ENCODE data around the gene MACROD2. TPM values are rescaled to one million over a fixed set of nuclear protein-coding genes. Genes with fewer than 3 reads are reported as not detected.

The MACROD2 gene
- polyA plus RNA-seq, 1 donor (not counting 4 experiments of a cell fraction or from before 2014, with no cell fraction given): 0.71 TPM

DNA sequence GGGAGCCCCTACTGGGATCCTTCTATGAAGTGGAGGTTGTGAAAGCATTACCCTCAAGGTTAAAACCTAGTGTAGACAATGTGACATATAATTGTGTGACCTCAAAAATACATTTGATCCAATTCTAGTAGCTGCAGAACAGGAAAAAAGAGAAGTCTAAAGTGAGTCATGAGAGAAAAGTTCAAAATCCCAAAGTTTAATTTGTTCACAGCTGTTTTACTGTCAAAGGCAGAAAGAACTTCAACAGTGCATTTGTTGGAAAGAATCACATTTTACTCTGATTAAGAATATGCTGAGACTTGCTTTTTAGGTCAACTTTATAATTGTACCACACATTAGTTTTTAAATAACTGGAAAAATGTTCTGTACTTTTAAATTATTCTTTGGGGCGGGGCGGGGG, 1369.5 kb downstream of the MACROD2 start:
- no peak for DNase-seq (ENCODE audit: low read depth, low spot score)
- no peaks in the 10 kb centered on the region for H3K79me2 ChIP-seq (ENCODE audit: control insufficient read depth, insufficient read depth, low read length)
- H3K27me3 ChIP-seq (ENCODE audit: control insufficient read depth, extremely low read depth, insufficient read depth, low read length): no peaks in the 10 kb centered on the region
- H3K4me1 ChIP-seq (ENCODE audit: control insufficient read depth, extremely low read depth, insufficient read depth, low read length): no peaks in the 10 kb centered on the region
- dilution Hi-C loops (cut with MboI; ENCODE audit: extremely low pct_ligation_motif_present, low sequenced_read_pairs): no loop called here
- H3K27ac ChIP-seq (ENCODE audit: control insufficient read depth, insufficient read depth, low read length): no peak overlapping the region
- no peak overlapping the region for H3K4me3 ChIP-seq (ENCODE audit: control insufficient read depth in 2 of 3, extremely low read depth in 1 of 3, insufficient read depth in 2 of 3, low read depth in 1 of 3, low read length in 3 of 3)
- H3K9me1 ChIP-seq (ENCODE audit: control insufficient read depth, extremely low read depth, insufficient read depth, low read length): no peaks in the 10 kb centered on the region
- no peak overlapping the region for H2AFZ ChIP-seq (ENCODE audit: control insufficient read depth, low read length)
- FAIRE-seq: no peak
- no peak for TF ChIP-seq EZH2 (IDR thresholded peaks at IDR 0.05; ENCODE audit: low read length)
- TF ChIP-seq, protein P1, sequence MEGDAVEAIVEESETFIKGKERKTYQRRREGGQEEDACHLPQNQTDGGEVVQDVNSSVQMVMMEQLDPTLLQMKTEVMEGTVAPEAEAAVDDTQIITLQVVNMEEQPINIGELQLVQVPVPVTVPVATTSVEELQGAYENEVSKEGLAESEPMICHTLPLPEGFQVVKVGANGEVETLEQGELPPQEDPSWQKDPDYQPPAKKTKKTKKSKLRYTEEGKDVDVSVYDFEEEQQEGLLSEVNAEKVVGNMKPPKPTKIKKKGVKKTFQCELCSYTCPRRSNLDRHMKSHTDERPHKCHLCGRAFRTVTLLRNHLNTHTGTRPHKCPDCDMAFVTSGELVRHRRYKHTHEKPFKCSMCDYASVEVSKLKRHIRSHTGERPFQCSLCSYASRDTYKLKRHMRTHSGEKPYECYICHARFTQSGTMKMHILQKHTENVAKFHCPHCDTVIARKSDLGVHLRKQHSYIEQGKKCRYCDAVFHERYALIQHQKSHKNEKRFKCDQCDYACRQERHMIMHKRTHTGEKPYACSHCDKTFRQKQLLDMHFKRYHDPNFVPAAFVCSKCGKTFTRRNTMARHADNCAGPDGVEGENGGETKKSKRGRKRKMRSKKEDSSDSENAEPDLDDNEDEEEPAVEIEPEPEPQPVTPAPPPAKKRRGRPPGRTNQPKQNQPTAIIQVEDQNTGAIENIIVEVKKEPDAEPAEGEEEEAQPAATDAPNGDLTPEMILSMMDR (optimal IDR thresholded peaks at IDR 0.05 in 1 of 3, IDR thresholded peaks at IDR 0.05 in 1 of 3, conservative IDR thresholded peaks at IDR 0.05 in 1 of 3; ENCODE audit: extremely low read depth in 1 of 3, insufficient read depth in 2 of 3, low read length in 3 of 3): no peak
- no peak overlapping the region for H3K4me2 ChIP-seq (ENCODE audit: control insufficient read depth, extremely low read depth, insufficient read depth, low read depth, low read length)
- no peak overlapping the region for H3K9ac ChIP-seq (ENCODE audit: control insufficient read depth, extremely low read depth, insufficient read depth, low read length)
- H3K36me3 ChIP-seq (ENCODE audit: control insufficient read depth in 2 of 2, extremely low read depth in 1 of 2, insufficient read depth in 2 of 2, low read length in 2 of 2): no peaks in the 10 kb centered on the region
- H3K9me3 ChIP-seq (ENCODE audit: control insufficient read depth, low read depth, low read length): no peaks in the 10 kb centered on the region
- H4K20me1 ChIP-seq (ENCODE audit: control insufficient read depth, extremely low read depth, insufficient read depth, low read length): no peaks in the 10 kb centered on the region

DNA sequence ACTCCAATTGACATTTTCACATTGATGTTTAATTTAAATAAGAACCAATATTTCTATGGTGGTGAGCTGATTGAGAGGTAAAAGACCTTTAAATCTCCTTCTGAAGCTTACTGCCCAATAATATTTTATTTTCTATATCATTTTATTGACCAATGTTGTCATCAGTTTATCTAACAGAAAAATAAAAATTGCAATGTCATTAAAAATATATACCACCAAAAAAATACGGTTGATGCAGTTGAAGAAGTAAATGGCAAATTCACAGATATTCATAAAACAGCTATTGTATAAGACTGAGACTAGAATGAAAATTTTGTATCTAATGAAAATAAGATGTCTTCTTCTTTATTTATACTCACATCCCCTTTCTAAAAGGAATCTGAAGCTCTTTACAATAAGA, 1375.1 kb downstream of the MACROD2 start:
- TF ChIP-seq, protein P1 (optimal IDR thresholded peaks at IDR 0.05 in 1 of 3, IDR thresholded peaks at IDR 0.05 in 1 of 3, conservative IDR thresholded peaks at IDR 0.05 in 1 of 3; ENCODE audit: extremely low read depth in 1 of 3, insufficient read depth in 2 of 3, low read length in 3 of 3): no peak
- TF ChIP-seq EZH2 (IDR thresholded peaks at IDR 0.05; ENCODE audit: low read length): no peak
- no peaks in the 10 kb centered on the region for H3K36me3 ChIP-seq (ENCODE audit: control insufficient read depth in 2 of 2, extremely low read depth in 1 of 2, insufficient read depth in 2 of 2, low read length in 2 of 2)
- H4K20me1 ChIP-seq (ENCODE audit: control insufficient read depth, extremely low read depth, insufficient read depth, low read length): no peaks in the 10 kb centered on the region
- H3K9me1 ChIP-seq (ENCODE audit: control insufficient read depth, extremely low read depth, insufficient read depth, low read length): no peaks in the 10 kb centered on the region
- H3K27me3 ChIP-seq (ENCODE audit: control insufficient read depth, extremely low read depth, insufficient read depth, low read length): no peaks in the 10 kb centered on the region
- no peaks in the 10 kb centered on the region for H3K9me3 ChIP-seq (ENCODE audit: control insufficient read depth, low read depth, low read length)
- no peak for DNase-seq (ENCODE audit: low read depth, low spot score)
- H3K79me2 ChIP-seq (ENCODE audit: control insufficient read depth, insufficient read depth, low read length): no peaks in the 10 kb centered on the region
- H3K9ac ChIP-seq (ENCODE audit: control insufficient read depth, extremely low read depth, insufficient read depth, low read length): no peak overlapping the region
- H3K27ac ChIP-seq (ENCODE audit: control insufficient read depth, insufficient read depth, low read length): no peak overlapping the region
- no peaks in the 10 kb centered on the region for H3K4me1 ChIP-seq (ENCODE audit: control insufficient read depth, extremely low read depth, insufficient read depth, low read length)
- FAIRE-seq: no peak
- dilution Hi-C loops (cut with MboI; ENCODE audit: extremely low pct_ligation_motif_present, low sequenced_read_pairs): no loop called here
- H3K4me3 ChIP-seq (ENCODE audit: control insufficient read depth in 2 of 3, extremely low read depth in 1 of 3, insufficient read depth in 2 of 3, low read depth in 1 of 3, low read length in 3 of 3): no peak overlapping the region
- H3K4me2 ChIP-seq (ENCODE audit: control insufficient read depth, extremely low read depth, insufficient read depth, low read depth, low read length): no peak overlapping the region
- H2AFZ ChIP-seq (ENCODE audit: control insufficient read depth, low read length): no peak overlapping the region
